A673 (cell line): ENCODE measurements around the gene PCSK6. TPM values are rescaled to one million over a fixed set of nuclear protein-coding genes. Genes with fewer than 3 reads are reported as not detected.

ENCODE experiments used
- BruUV-seq: library from RNA; stranded (reverse); fragments of 400-500 nt; replicated peaks from 2 replicates; lab custom pipeline; 2021; lab: Mats Ljungman, UMichigan
- CTCF ChIA-PET: fragments of 300-600 bp; sonication (Branson Sonifier 250); formaldehyde crosslinking; loops from one replicate; lab custom pipeline; 2022; ENCODE audit warnings: antibody characterized with exemption; lab: Charles Lee
- POLR2A ChIA-PET: fragments of 300-600 bp; sonication (Branson Sonifier 250); formaldehyde crosslinking; loops from one replicate; lab custom pipeline; 2022; ENCODE audit warnings: antibody characterized with exemption; ENCODE audit not compliant: low non-redundant PET; lab: Charles Lee
- DNase-seq: peaks from one replicate; pipeline ENCODE4 v3.0.0-alpha.2; 2015; ENCODE audit warnings: low spot score
- H3K27ac ChIP-seq: fragments of 200-600 bp; sonication (generic); 2 replicates; pipeline ENCODE4 v1.5.1; 2016; ENCODE audit warnings: mixed run types, low read depth, mild to moderate bottlenecking, mixed read lengths, antibody characterized with exemption, low read length; ENCODE audit not compliant: poor library complexity, severe bottlenecking
- H3K27me3 ChIP-seq: fragments of 200-600 bp; sonication (generic); replicated peaks from 2 replicates; pipeline ENCODE4 v1.6.1; 2017; ENCODE audit warnings: mixed run types, low read depth, mild to moderate bottlenecking, mixed read lengths, antibody characterized with exemption, low read length; ENCODE audit not compliant: insufficient read depth, poor library complexity
- H3K36me3 ChIP-seq: fragments of 200-600 bp; sonication (generic); 2 replicates; pipeline ENCODE4 v1.6.1; 2016; ENCODE audit warnings: mixed run types, mild to moderate bottlenecking, mixed read lengths, antibody characterized with exemption, low read length; ENCODE audit not compliant: insufficient read depth, poor library complexity, severe bottlenecking
- H3K4me1 ChIP-seq: fragments of 200-600 bp; sonication (generic); 2 replicates; pipeline ENCODE4 v1.6.1; 2017; ENCODE audit warnings: mixed run types, mild to moderate bottlenecking, mixed read lengths, antibody characterized with exemption, low read length; ENCODE audit not compliant: insufficient read depth, poor library complexity, severe bottlenecking
- H3K4me3 ChIP-seq: fragments of 200-600 bp; sonication (generic); 2 replicates; pipeline ENCODE4 v1.5.1; 2016; ENCODE audit warnings: low read depth, mixed run types, mild to moderate bottlenecking, mixed read lengths, low read length; ENCODE audit not compliant: poor library complexity, severe bottlenecking
- H3K9me3 ChIP-seq: fragments of 200-600 bp; sonication (generic); 2 replicates; pipeline ENCODE4 v1.6.1; 2016; ENCODE audit warnings: mixed run types, low read depth, mild to moderate bottlenecking, mixed read lengths, antibody characterized with exemption, low read length; ENCODE audit not compliant: poor library complexity, severe bottlenecking
- EZH2 ChIP-seq: fragments of 200-600 bp; sonication (generic); IDR thresholded peaks from 2 replicates; pipeline ENCODE4 v1.6.1; 2017; ENCODE audit warnings: borderline replicate concordance, low read depth, mild to moderate bottlenecking, mixed read lengths, antibody characterized with exemption, low read length; ENCODE audit not compliant: poor library complexity, severe bottlenecking
- intact Hi-C: fragments of 100-400 bp; cut with micrococcal nuclease; formaldehyde crosslinking; loops from one replicate; pipeline ENCODE4 v1.10.0; 2022; ENCODE audit not compliant: unreplicated experiment
- total RNA-seq: library from RNA; stranded (reverse); gene quantifications from 2 replicates; pipeline ENCODE4 v1.2.3, GENCODE V29; 2021
- TF ChIP-seq, protein P1 (sequence below): fragments of 300-800, 200-600 bp; sonication (generic); conservative IDR thresholded peaks from 2 replicates; pipeline ENCODE4 v1.5.1; 2017; ENCODE audit warnings: low read depth, mild to moderate bottlenecking, antibody characterized with exemption, low read length, moderate library complexity, mixed read lengths

Gene PCSK6
- total RNA-seq, 1 experiment from 2014 or later: 2.6 TPM

DNA sequence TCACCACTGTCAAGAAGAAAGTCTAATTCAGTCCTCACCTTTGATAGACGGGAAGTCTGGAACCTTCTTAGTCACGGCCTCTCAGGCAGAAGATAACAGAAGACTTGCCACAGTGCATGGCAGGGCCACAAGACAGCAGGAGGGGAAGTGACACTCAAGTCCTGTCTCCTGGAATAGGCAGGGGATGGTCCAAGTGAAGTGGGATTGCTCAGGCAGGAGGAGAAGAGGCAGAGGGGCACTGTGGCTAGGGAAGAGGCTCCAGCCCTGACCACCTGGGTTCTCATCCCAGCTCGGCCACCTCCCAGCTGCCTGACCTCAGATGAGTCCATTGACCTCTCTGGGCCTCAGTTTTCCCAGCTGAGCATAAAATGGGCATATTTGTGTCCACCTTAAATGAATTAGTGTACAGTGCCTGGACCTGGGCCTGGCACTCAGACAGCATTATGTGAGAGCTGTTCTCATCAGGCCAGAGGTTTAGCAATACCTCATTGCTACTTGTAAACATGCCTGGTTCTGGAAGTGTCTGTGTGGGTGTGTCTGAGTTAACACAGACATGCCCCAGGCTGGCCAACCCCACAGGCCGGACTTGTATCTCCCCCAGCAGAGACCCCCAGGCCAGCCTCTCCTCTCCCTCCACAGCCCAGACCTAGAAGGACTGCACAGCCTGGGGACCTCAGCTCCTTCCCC is 11.5 kb upstream of the PCSK6 start:
- Histone ChIP-seq H3K27me3 (peaks cover 5% of the 10 kb centered on the region), H3K9me3 (no peaks in the 10 kb centered on the region), H3K36me3 (no peaks in the 10 kb centered on the region), H3K4me3 (no peak overlapping the region), H3K27ac (no peak overlapping the region), H3K4me1 (no peaks in the 10 kb centered on the region)
- TF ChIP-seq, protein P1, sequence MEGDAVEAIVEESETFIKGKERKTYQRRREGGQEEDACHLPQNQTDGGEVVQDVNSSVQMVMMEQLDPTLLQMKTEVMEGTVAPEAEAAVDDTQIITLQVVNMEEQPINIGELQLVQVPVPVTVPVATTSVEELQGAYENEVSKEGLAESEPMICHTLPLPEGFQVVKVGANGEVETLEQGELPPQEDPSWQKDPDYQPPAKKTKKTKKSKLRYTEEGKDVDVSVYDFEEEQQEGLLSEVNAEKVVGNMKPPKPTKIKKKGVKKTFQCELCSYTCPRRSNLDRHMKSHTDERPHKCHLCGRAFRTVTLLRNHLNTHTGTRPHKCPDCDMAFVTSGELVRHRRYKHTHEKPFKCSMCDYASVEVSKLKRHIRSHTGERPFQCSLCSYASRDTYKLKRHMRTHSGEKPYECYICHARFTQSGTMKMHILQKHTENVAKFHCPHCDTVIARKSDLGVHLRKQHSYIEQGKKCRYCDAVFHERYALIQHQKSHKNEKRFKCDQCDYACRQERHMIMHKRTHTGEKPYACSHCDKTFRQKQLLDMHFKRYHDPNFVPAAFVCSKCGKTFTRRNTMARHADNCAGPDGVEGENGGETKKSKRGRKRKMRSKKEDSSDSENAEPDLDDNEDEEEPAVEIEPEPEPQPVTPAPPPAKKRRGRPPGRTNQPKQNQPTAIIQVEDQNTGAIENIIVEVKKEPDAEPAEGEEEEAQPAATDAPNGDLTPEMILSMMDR: no peak
- no peak for TF ChIP-seq EZH2
- POLR2A ChIA-PET: no interaction called here
- DNase-seq: no peak
- CTCF ChIA-PET: interaction anchor here (1.3 to 1.8 kb wide), 3 partner anchors 180 to 203 kb away, joined by 4 to 5 read pairs (median 4); no protein-coding TSS in a partner anchor
- no TSS peak for BruUV-seq
- intact Hi-C loops: no loop called here

DNA sequence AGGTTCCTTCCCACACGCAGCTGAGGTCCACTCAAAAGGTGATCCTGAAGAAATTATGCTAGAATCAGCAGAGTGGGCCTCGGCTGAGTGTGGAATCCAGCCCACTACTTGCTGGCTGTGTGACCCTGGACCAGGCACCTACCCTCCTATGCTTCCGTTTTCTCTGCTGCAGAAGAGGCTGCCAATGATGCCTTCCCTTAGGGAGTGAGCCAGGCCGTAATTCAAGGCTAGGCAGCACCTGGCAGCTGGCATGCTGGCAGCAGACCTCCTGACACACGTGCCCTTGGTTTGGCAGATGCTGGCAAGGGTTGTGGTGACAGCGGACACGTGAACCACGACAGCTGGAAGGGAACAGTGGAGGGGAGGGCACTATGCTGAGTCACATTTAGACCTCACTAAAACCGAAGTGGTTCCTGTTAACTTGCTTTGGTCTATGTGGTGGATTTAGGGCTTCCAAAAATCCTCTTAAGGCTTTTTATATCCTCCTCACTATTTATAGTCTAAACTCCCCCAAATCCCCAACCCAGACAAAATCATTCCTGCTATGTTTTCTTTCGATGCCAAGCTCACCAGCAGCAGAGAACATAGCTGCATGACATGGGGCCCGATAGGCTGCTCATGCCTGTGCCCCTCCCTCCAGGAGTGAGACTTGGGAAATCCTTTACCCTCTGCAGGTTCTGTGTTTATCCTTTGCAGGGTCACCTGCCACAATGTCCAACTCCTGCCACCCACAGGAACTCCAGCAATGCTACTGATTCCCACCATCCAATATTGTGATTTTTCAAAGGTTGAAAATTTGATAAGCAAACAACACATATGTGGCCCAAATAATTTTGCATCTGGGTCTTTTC is 10.6 kb upstream of the PCSK6 start:
- no TSS peak for BruUV-seq
- intact Hi-C loops: no loop called here
- Histone ChIP-seq H3K36me3 (no peaks in the 10 kb centered on the region), H3K4me3 (no peak overlapping the region), H3K4me1 (no peaks in the 10 kb centered on the region), H3K27ac (no peak overlapping the region), H3K9me3 (no peaks in the 10 kb centered on the region), H3K27me3 (peaks cover 15% of the 10 kb centered on the region)
- POLR2A ChIA-PET: no interaction called here
- DNase-seq: no peak
- TF ChIP-seq, protein P1: no peak
- TF ChIP-seq EZH2: no peak
- CTCF ChIA-PET: no interaction called here

DNA sequence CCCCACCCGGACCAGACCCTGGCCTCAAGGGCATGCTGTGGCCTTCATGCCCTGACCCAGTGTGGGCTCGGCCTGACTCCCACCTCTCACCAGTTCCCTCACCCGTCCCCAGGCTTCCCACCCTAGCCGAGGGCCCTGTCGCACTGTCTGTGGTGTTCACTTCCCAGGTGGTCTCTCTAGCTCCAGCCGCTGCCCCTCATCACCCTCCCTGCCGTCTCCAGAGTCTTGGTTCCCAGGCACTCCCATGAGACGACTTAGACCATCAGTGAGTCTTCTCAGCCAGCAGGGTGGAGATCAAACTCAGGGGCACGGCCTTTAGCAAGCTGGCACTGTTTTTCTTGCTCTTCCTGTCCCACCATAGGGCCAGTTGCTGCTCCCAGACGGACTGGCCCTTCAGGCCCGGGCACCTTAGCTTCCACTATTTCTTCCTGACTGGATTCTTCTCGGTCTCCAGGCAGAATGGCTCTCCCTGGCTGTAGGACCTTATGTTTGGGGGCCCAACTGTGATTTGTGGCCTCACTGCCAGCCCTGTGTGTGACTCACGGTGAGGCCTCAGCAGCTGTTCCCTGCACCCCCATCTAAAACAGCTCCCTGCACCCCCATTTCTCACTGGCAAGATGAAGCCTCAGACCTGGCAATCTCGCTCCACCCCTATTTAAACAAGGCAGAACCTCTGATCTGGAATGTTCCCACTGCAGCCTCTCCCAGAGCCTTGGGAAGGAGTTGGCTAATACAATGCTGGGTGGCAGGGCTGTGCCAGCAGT is 9.4 kb upstream of the PCSK6 start:
- Histone ChIP-seq H3K27me3 (peaks cover 23% of the 10 kb centered on the region), H3K4me3 (no peak overlapping the region), H3K9me3 (no peaks in the 10 kb centered on the region), H3K36me3 (no peaks in the 10 kb centered on the region), H3K27ac (no peak overlapping the region), H3K4me1 (no peaks in the 10 kb centered on the region)
- ChIA-PET CTCF (no interaction called here), POLR2A (no interaction called here)
- intact Hi-C loops: no loop called here
- no TSS peak for BruUV-seq
- no peak for TF ChIP-seq EZH2
- DNase-seq: no peak
